GM12891 (cell line): ENCODE measurements around the gene MATK.

Experiments used
- POLR2A ChIP-seq: IDR thresholded peaks from 2 replicates; pipeline ENCODE4 v1.6.1; 2011; ENCODE audit warnings: low read depth, low read length, control low read depth
- POLR2AphosphoS5 ChIP-seq: IDR thresholded peaks from 2 replicates; pipeline ENCODE4 v1.6.1; 2011; ENCODE audit warnings: low read depth, low read length, control low read depth

DNA sequence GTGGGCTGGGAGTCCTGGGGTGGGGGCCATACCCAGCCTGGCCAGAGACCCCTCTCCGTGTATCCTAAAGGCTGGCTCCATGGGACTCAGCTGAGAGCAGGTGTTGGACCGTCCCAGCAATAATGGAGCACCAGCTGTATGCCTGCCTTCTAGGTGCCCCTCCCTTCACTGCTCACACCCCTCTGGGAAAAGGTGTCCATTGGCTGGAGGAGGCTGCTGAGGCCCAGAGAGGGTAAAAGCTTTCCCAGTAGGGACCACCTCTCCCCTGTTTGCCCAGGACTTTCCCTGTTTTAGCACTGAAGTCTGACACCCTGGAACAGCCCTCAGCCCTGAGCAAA is 10.8 kb downstream of the MATK start:
- TF ChIP-seq POLR2A (no peak), POLR2AphosphoS5 (no peak)
